Fibroblast of pulmonary artery (primary cell): ENCODE measurements around the gene CHRM4.

ENCODE experiments used
- DNase-seq: peaks from one replicate; pipeline ENCODE4 v3.0.0-alpha.2; 2010; ENCODE audit warnings: low read depth
- H3K4me3 ChIP-seq: replicated peaks from 2 replicates; pipeline ENCODE4 v1.5.1; 2011; ENCODE audit warnings: low read depth, mild to moderate bottlenecking, control low read depth, low read length, moderate library complexity
- TF ChIP-seq, protein P1 (sequence below): IDR thresholded peaks from 2 replicates; pipeline ENCODE4 v1.5.1; 2011; ENCODE audit warnings: mild to moderate bottlenecking, control low read depth, low read length, inconsistent platforms; ENCODE audit errors: missing control alignments

The CHRM4 gene

GRCh38 chr11:46392421-46393230 lies 1.1 kb upstream of the CHRM4 start:
- H3K4me3 ChIP-seq = peak overlapping the region; percentile 40
- DNase-seq = peak; percentile 82
- TF ChIP-seq, protein P1, sequence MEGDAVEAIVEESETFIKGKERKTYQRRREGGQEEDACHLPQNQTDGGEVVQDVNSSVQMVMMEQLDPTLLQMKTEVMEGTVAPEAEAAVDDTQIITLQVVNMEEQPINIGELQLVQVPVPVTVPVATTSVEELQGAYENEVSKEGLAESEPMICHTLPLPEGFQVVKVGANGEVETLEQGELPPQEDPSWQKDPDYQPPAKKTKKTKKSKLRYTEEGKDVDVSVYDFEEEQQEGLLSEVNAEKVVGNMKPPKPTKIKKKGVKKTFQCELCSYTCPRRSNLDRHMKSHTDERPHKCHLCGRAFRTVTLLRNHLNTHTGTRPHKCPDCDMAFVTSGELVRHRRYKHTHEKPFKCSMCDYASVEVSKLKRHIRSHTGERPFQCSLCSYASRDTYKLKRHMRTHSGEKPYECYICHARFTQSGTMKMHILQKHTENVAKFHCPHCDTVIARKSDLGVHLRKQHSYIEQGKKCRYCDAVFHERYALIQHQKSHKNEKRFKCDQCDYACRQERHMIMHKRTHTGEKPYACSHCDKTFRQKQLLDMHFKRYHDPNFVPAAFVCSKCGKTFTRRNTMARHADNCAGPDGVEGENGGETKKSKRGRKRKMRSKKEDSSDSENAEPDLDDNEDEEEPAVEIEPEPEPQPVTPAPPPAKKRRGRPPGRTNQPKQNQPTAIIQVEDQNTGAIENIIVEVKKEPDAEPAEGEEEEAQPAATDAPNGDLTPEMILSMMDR = no peak

DNA sequence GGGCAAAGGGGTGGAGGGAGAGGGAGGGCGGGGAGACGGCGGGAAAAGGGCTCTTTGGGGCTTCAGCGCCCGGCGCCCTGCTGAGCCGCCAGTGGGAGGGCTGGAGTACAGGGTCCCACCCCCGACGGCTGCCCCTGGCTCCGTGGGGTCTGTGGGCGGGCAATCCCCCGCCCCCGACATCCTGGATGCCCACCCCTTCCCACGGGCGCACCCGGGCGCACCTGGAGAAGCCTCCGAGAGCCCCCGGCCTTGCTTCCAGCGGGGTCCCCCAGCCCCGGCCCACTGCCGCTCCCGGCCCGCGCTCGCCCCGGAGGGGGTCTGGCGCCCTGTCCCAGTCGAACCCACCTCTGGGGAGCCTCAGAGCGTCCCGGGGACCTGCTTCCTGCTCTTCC lies 394 bp downstream of the CHRM4 start:
- no peak for DNase-seq
- peak overlapping the region; percentile 22 for H3K4me3 ChIP-seq
- TF ChIP-seq, protein P1 = no peak

DNA sequence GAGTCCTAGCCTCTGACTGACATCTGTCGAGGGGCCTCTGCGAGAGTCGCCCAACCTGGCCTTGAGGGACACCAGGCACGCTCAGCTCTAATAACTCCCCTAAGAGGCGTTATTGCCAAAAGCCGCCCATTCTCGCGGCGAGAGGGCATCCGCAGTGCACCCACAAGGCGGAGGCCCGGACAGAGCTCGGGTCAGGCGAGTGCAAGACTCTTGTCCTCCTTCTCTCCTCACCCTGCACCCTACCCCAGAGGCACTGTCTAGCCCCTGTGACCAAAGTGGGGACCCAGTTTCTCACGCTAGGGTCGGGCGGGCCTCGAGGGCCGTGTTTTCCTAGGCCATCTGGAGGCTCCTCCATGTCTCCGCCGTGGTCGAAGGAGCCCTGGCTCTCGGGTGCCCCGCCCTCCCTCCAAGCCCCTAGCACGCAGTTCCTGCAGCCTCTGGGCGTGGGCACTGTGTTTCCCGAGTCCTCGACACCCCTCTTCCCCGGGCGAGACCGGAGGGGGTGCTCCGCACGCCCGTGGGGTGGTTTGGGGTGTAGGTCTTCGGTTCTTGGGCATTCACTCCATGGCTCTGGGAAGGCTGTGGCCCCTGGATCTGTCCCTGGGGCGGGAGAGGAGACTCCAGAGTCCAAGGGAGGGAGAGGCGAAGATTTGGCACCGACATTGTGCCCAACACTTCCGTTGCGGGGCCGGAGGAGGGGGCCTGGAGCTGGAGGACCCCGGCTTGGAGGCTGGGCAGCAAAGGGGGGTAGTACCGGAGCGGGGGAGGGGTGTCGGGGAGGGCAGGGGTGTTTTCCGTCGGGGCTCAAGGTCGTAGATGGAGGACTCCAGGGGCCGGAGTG lies 1.0 kb downstream of the CHRM4 start:
- H3K4me3 ChIP-seq = no peak overlapping the region
- no peak for DNase-seq

GRCh38 chr11:46389450-46390330 lies 1.9 kb downstream of the CHRM4 start:
- DNase-seq = peak; percentile 64
- peak overlapping the region; percentile 57 for H3K4me3 ChIP-seq
- TF ChIP-seq, protein P1 = peak; percentile 61

More for the DNA sequence above, 1.0 kb downstream of the CHRM4 start:
- TF ChIP-seq, protein P1 = no peak

GRCh38 chr11:46388619-46389449 lies 2.7 kb downstream of the CHRM4 start:
- no peak overlapping the region for H3K4me3 ChIP-seq
- TF ChIP-seq, protein P1 = no peak
- DNase-seq = no peak
